GM12875 (cell line): ENCODE measurements around the gene POU2F1.

ENCODE experiments used
- H3K4me3 ChIP-seq: one replicate; pipeline ENCODE4 v1.5.1; 2011; ENCODE audit warnings: low read depth, low read length, control low read depth
- TF ChIP-seq, protein P1 (sequence below): IDR thresholded peaks from 2 replicates; pipeline ENCODE4 v1.5.1; 2011; ENCODE audit warnings: low read depth, mild to moderate bottlenecking, control low read depth, inconsistent platforms, low read length, moderate library complexity, borderline replicate concordance; ENCODE audit not compliant: insufficient read depth

Gene POU2F1

DNA sequence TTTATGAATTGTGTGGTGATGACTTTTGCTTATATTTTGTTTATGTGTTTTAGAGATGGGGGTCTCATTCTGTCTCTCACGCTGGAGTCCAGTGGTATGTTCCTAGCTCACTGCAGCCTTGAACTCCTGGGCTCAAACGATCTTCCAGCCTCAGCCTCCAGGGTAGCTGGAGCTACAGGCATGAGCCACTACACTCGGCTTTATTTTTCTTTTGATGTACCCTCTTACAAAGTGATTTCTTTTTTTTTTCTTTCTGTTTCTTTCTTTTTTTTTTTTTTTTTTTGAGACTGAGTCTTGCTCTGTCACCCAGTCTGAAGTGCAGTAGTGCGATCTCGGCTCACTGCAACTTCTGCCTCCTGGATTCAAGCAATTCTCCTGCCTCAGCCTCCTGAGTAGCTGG is 250.9 kb downstream of the POU2F1 start:
- TF ChIP-seq, protein P1, sequence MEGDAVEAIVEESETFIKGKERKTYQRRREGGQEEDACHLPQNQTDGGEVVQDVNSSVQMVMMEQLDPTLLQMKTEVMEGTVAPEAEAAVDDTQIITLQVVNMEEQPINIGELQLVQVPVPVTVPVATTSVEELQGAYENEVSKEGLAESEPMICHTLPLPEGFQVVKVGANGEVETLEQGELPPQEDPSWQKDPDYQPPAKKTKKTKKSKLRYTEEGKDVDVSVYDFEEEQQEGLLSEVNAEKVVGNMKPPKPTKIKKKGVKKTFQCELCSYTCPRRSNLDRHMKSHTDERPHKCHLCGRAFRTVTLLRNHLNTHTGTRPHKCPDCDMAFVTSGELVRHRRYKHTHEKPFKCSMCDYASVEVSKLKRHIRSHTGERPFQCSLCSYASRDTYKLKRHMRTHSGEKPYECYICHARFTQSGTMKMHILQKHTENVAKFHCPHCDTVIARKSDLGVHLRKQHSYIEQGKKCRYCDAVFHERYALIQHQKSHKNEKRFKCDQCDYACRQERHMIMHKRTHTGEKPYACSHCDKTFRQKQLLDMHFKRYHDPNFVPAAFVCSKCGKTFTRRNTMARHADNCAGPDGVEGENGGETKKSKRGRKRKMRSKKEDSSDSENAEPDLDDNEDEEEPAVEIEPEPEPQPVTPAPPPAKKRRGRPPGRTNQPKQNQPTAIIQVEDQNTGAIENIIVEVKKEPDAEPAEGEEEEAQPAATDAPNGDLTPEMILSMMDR: no peak
- H3K4me3 ChIP-seq: no peak overlapping the region

DNA sequence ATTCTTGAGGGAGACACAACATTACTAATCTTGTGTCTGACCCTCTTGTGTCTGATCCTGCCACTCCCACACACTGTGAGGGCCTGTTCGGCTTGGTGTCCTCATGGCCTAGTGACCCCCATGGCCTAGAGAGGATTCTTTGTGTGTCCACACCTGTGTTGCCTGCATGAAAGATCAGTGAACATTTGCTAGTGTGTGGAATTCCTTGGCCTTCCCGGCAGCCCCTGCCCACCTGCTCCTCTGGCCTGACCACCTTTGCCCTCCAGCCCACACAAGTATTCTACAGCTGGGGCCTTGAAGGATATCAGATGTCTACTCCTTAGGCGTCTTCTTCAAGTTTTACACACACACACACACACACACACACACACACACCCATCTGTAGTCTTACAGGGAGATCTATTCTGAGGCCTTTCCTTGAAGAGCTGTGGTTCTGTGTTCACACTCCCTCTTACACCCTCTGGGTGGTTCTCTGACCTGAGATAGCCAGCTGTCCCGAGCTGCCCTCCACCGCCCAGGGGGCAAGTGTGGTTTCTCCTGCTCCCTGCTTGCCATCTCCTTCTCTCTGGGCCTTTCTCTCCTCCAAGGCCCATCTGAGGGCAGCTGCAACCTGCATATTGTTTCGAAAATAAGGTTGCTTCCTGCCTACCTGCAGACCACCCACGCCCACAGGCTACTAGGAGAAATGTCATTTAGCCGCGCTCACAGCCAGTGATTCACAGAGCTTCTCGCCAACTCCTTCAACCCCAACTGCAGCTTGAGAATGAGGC is 252.3 kb downstream of the POU2F1 start:
- TF ChIP-seq, protein P1: no peak
- H3K4me3 ChIP-seq: no peak overlapping the region

DNA sequence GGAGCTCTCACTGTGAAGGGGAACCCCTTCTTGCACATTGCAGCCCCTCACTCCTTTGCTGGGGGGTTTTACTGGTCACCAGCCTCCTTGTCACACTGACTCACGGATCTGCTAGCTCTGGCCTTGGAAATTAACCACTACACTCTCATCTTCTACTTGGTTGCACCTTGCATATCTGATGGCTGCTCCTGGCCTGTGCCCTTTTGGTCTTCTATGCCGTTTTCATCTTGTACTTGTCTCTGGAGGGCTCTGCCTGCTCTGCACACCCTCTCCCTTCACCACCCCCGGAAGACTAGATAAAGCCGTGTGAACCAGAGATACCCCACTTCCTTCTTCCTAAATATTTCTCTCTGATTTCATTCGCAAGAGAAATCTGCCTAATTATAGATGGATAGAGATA is 253.1 kb downstream of the POU2F1 start:
- no peak overlapping the region for H3K4me3 ChIP-seq
- TF ChIP-seq, protein P1: no peak

DNA sequence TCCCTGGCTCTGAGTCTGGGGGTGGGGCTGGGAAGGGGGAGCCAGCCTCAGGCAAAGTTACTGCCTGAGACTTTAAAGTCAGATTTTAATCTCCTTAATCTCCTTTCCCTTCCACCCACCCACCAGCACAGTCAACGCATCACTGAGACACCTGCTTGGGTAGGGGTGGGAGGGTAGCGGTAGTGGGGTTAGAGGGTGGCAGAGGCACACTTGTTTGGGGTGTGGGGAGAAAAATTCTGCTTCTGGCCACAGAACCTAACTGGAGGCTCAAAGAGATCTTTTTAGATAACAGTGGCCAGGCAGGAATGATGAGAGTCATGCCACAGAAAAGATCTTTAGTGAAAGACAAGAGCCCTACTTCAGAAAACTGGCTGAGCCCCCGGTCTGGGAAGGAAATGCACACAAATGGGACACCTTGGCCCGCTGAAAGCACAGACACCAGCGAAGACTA is 253.5 kb downstream of the POU2F1 start:
- TF ChIP-seq, protein P1: no peak
- no peak overlapping the region for H3K4me3 ChIP-seq

DNA sequence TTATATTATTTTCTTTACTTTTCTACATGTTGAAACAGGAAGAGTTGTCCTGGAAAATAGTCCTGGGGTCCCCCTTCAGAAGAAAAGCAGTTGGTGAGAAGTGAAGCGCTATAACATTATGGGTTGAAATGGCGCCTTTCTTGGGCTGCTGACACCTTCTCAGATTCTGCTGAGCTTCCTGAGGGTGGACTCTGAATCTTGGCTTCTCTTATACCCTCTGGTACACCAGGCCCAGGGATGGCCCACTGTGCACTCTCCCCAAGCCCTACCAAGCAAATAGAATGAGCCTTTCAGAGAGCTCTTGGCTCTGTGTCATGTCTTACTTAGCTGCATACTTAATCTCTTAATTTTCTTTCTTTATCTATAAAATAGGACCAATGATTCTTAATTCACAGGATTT is 255.4 kb downstream of the POU2F1 start:
- TF ChIP-seq, protein P1: no peak
- H3K4me3 ChIP-seq: no peak overlapping the region
